ENCODE measurements around the gene PIMREG. TPM values are rescaled to one million over a fixed set of nuclear protein-coding genes. Genes with fewer than 3 reads are reported as not detected.

Gene PIMREG
- total RNA-seq, 1 donor from 2014 or later: 4.8 TPM

DNA sequence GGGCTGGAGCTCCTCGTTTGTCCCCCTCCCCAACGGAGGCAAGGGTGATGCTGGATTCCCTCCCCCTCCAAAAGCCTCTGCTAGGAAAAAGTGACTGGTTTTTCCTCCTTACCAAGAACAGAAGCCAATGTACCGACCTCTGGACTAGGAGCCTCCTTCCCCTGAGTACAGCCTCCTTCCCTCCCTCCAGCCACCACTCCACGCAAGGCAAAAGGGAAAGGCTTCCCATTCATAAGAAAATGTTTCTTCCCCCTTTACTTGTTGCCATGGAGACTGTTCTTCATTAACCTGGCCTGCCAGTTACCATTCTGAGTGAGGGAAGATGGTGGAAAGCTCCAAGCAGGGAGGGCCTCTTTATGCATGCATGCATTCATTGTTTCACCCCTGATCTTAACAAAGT lies 4.3 kb upstream of the PIMREG start:
- no peak for ATAC-seq

DNA sequence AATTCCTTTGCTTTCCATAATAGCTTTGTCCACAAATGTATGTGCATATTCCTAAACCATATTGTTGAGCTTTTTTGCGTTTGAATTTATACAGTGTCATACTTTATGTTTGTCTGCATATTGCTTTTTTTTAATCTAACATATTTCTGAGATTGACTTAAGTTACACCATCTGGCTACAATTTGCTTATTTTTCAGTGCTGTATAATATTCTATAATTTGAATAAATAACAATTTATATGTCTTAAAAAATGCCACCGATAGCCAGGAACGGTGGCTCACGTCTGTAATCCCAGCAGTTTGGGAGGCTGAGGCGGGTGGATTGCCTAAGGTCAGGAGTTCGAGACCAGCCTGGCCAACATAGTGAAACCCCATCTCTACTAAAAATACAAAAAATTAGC lies 1.5 kb upstream of the PIMREG start:
- ATAC-seq: no peak

DNA sequence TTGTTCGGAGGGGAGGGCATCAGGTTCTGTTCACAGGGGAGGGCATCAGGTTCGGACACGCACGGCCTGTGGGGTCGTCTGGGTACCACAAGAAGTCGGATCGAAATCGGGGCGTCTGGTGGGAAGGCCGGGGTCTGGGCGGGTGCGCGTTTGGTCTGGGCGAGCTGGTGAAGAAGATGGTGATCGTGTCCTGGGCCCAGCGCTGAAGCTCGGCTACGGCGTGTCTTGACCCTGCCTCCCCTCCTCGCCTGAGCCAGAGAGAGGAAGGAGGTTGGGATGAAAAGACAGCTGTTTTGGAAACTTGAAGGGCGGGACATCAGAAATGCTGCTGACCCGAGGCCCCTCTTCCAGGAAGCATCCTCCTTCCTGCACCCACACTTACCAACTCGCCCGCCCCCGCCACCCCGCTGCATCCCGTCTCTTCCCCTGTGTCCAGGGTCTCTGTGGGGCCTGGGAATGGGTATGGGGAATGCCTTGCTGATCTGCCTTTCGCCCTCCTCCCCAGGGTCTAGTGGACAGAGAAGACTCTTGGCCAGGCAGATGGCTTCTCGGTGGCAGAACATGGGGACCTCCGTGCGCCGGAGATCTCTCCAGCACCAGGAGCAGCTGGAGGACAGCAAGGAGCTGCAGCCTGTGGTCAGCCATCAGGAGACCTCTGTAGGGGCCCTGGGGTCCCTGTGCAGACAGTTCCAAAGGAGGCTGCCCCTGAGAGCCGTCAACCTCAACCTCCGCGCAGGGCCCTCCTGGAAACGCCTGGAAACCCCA lies 498 bp downstream of the PIMREG start:
- ATAC-seq: peak; percentile 5

DNA sequence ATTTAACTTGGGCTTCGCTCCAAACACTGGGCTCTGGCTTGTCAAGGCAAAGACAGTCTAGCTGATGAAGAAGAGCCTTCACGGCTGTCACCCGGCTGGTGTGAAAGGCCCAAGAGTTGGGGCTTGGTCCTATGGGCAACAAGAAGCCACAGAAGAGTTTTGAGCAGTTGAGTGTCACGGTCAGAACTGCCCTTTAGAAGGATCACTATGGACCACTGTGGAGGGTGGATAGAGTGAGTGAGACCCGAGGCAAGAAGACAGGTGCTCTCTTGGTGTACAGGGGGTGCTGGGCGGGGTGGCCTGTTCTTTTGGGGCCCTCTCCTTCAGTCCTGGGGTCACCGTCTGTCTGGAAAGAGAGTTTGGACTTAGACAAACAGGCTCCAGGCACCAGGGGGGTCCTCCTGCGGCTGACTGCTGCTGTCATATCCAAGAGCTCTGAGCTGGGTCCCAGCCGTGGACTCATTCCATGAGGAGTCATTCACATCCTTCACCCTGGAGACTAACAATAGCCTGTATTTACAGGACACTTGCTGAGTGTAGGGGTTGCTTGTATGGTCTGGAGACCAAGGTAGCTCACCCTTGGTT lies 2.4 kb downstream of the PIMREG start:
- no peak for ATAC-seq

DNA sequence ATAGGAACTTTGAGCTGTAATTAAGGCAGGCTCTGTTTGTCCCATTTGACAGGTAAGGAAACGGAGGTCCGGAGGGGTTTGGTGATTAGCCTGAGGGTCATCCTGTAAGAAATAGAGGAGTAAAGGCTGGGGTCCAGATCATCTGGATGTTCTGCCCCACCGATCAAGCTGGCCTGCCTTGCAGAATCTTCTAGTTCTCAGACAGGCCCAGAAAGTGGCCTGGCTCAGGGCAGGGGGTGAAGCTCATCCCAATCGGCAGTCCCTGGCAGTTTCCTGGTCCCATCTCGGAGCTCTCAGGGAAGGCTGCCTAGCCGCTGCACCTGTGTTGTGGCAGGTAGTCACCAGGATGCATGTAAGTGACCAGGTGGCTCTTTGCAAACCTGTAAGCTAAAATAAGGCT lies 4.2 kb downstream of the PIMREG start:
- ATAC-seq: no peak

DNA sequence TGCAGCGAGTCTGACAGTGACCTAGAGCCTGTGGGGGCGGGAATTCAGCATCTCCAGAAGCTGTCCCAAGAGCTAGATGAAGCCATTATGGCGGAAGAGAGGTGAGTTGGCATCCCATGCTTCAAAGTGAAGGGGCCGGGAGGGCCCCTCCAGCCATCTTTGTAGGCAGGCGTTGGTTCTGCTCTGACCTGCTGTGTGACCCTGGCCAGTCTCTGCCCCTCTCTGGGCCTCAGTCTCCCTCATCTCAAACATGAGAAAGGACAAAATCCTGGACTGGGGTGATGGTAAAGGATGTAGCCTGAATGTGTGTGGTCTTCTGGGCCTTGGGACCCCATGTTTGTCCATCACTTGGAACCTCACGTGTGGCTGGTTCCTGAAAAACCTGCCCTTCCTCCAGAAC lies 5.1 kb downstream of the PIMREG start:
- ATAC-seq: no peak

DNA sequence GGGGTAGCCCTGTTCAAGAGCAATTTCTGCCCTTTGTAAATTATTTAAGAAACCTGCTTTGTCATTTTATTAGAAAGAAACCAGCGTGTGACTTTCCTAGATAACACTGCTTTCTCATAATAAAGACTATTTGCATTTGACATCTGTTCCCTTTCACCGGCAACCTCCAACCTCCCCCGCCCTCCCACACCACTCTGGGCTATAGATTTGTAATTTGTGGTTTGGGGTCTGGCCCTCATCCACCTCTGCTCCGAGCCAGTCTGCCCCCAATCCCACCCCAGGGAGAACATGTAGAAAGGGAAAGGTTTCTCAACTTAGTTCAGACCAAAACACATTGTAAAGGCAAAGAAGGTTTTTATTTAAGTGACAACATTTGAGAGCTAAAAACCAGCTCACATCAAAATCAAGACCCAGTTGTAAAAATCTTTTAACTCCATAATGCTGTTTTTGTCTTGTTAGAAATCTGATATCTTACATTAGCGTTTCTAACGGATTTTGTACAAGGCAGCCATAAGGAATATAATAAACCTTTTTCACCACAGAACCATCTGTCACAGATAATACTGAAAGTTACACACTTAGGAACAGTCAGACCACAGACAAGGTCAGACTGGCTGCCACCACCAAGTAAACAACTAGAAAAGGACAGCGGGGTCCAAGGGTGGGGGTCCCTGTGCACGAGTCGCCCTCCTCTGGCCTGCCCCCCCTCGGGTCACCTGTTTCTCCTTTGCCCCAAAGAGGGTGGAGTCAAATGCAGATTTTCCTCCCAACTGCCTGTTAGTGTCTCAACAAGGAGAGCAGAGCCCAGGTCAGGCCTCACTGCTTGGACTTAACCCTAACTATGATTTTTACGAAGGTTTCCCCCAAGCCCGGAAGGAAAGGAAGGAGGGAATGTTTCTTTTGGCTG lies 6.9 kb downstream of the PIMREG start:
- ATAC-seq: no peak

DNA sequence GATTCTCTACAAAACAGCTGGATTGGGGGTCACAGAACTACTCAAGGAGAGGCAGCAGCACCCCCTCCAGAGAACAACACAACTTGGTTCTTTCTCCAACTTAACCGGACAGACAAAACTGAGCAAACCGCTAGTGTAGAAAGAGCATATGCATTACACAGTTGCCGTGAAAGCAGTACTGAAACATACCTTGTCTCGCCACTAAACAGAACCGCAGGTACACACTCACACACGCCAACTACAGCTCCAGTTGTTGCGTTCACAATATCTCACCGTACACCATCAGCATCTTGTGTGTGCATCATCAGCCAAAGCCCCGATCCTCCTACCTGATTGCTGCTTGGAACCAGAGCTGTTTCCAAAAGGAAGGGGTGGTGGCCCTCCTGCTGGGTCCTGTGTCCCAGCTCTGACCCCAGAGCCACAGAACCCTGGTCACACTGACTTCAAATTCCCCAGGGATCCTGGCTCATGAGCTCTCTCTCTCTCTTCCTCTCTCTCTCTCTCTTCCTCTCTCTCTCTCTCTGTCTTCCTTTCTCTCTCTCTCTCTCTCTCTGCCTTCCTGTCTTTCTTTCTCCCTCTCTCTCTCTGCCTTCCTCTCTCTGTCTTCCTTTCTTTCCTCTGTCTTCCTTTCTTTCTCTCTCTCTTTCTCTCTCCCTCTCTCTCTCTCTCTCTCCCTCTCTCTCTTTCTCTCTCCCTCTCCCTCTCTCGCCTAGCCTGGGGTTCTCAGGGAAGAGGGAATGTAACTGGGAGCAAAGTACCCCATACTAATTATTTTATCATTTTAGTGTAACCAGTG lies 8.4 kb downstream of the PIMREG start:
- no peak for ATAC-seq

DNA sequence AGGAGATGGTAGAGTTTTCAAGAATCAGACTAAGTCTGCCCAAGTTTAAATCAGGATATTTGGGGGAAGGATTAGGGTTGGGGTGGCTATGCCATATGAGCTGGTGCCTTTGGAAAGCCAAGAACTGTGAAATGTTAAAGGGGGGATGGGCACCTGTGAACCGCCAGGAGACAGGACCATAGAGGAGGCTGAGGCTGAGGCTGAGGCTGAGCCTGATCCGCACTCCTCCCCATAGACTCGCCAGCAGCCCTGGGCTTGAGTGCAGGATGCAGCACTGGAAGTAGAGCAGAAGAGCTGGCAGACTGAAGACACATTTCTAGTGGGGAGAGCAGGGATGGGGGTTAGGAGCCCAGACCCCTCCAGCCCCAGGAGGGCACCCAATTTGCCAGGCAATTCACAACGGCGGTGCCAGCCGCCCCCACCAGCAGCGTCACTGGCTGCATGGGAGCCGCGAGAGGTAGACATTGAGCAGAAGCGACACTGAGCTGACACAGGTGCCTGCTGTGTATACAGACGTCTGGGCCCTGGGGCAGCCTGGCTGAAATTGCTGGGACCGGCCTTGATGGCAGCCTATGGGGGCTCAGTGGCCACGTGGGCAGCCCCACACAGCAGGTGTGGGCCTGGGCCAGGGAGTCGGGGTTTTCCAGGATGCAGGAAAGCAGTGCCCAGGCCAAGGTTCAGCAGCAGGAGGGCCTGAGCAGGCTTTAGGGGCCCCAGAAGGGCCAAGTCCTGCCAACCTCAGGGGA lies 9.2 kb downstream of the PIMREG start:
- ATAC-seq: no peak

DNA sequence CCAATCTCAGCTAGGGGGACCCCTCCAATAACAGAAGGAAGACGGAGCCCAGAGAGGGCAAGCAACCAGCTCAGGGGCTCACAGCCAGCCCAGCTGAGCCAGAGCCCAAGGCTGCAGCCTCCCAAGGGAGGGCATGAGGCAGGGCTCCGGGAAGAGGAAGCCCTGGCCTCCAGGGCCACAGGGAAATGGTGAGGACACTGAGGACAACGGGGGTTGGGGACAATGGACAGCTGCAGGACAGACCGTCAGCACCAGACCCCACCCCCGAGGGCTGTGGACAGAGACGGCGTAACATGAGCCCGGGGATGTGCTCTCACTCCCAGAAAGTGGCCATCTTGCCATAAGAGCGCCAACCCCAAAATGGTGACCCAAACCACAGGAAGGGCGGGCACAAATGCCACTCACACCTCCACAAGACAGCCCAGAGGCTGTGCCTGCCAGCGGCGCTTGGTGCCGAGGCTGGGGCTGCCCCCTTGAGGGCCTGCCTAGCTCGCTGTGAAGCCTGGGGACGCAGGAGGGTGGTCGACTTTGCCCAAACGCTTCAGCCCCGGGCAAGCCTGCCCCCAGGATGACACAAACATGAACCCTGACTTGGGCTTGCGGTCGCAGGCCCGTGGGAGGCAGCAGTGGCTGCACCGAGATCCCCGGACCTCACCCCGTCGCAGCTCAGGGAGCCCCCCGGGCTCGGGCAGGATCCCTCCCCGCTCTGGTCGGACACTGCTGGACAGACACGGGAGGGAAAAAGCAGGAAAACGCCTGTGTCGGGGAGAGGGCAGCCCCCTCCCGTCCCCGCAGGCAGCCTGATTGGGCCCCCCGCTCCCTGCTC lies 10.5 kb downstream of the PIMREG start:
- ATAC-seq: no peak

DNA sequence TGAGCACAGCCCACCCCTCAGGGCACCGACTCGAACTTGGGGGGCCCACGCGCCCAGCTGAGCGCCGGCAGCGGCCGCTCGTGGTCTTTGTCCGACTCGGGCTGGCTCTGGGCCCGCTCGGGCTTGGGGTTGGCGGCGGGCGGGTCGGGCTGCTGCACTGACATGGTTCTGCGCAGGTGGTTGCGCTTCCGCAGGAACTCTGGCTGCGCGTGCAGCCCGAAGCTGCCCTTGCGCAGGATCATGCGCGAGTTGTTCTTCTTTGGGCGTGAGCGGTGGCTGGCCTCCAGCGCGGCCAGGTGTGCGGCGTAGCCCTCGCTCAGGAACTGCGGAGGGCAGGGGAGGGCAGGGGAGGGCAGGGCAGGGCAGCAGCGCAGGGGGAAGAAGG lies 11.1 kb downstream of the PIMREG start:
- ATAC-seq: peak; percentile 63

DNA sequence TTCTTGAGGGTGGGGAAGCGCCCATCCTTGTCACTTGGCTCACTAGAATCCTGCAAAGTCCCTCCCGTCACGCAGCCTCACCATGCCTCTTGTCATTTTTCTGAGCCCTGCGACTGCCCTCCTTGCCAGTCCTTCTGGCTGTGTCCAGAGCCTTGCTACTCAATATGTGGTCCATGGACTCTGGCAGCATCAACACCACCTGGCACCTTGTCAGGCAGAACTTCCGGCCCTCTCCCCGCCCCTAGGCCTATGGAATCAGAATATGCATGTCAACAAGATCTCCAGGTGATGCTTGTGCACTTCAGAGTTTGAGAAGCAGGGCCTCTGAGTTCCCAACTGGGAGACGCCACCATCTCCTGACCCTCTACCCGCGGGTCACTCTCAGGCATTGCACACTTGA lies 12.1 kb downstream of the PIMREG start:
- no peak for ATAC-seq

DNA sequence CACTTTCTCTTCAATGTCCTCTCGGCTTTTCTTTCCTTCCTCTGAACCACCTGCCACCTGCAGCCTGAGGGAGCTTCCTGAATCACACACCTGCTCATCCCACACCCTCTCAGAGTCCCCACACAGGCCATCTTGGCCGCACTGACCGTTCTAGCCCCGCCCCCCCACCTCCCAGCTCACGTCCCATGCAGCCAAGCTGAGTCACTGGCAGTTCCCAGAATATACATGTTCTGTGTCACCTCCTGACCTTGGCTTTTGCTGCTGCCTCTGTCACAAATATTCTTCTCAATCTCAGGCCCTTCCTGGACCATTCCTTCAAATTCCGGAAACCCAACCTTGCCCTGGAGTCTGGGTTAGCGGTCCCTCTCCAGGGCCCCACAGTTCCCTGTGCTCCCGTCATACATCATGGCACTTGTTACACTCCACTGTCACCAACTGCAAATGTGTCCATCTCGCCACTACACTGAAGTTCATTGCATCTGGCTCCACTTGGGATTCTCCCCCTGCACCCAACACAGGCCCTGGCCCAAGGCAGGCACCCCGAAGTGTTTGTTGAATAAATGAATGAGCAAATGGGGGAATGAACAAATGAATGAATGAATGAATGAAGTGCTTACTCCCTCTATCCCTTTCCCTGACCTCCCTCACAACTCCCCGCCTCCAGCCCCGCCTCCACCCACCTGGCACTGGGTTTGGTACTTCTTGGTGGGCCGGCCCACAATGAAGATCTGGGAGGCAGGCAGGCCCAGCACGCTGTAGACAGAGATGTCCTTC lies 12.8 kb downstream of the PIMREG start:
- ATAC-seq: peak; percentile 58

DNA sequence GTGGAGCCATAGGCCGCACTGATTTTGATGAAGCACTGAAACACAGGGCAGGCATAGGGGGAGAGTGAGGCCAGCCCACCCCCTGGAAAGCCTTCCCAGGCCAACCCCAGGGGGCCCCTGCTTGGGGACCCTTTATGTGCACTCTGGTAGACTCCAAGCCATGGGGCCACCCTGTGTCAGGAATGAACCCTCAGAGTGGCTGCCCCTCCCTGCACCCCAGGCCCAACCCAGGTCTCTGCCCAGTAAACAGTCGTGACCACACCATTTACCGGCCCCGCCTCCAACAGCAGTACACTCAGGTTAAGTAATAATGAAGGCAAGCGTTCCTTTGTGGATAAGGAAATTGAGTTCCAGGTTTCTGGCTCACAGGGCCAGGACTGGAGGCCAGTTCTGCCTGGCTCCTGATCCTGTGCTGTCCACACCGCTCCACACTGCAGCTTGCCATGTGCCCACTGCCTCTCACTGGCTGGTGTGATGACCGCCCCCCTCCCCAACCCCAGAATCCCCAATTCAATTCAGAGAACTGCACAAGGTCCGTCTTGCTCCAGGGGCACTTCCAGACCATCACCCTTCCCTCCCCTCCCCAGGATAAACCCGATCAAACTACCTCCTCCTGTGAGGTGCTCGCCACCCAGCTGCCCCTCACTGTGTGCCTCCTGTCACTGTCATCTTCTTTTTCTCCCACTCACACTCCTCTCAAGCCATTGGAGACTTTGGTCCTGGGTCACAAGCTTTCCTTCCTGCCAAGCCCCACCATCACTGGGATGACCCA lies 13.6 kb downstream of the PIMREG start:
- peak; percentile 62 for ATAC-seq

DNA sequence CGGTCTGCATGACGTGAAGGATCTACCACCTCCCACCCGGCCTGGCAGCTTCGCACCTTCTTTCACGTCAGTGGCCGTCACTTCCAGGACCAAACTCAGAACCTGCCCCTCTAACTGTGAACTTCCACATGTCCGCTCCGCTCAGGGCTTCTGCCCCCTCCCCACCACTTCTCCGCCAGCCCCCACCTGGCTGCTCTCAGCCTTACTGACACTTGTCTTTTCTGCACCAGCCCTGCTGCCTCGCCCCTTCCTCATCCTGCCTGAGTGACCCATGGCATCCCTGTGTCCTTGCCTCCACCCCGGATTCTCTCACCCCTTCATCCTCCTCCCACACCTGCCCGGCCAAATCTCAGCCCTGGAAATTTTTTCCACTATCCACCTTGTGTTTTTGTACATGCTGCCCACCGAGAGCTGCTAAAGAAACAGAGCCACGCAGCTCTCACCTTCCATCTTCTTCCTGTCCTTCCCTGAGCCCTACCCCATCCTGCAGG lies 14.2 kb downstream of the PIMREG start:
- no peak for ATAC-seq

DNA sequence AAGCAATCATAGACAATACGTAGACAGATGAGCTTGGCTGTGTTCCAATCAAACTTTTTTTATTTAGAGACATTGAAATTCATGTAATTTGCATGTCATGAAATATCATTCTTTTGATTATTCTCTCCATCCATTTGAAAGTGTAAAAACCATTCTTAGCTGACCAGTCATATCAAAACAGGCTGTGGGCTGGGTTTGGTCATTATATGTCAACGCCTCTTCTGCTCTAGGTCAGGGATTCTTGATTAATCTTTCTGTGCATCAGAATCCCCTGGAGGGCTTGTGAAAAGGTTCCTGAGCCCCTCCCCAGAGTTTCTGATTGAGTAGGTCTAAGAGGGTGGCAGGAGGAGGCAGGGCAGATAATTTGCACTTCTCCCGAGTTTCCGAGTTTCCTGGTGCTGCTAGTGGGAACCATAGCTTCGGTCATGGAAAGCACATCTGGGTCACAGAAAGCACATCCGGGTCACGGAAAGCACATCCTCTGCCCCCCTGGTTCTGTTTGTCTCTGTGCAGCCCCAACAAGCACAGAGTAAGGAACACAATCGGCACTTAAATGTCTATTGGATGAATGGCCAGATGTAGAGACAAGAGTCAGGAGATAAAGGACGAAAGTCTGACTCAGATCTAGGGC lies 16.4 kb downstream of the PIMREG start:
- ATAC-seq: no peak

DNA sequence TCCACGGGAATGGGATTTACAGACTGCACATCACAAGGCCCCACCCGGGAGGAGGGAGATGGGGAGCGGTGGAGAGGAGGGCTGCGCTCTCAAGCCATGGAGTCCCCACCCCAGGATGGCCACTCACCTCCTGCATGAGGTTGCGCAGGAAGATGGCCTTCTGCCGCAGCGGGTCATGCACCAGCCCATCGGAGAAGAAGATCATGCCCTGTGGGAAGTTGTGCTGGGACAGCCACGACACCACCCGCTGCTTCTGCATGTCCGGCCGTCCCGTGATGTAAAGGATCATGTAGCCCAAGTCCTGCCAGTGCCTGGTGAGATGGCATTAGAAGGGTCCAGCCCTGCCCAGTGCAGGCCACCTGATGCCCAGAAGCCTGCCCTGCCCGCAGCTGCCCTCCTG lies 17.0 kb downstream of the PIMREG start:
- no peak for ATAC-seq

DNA sequence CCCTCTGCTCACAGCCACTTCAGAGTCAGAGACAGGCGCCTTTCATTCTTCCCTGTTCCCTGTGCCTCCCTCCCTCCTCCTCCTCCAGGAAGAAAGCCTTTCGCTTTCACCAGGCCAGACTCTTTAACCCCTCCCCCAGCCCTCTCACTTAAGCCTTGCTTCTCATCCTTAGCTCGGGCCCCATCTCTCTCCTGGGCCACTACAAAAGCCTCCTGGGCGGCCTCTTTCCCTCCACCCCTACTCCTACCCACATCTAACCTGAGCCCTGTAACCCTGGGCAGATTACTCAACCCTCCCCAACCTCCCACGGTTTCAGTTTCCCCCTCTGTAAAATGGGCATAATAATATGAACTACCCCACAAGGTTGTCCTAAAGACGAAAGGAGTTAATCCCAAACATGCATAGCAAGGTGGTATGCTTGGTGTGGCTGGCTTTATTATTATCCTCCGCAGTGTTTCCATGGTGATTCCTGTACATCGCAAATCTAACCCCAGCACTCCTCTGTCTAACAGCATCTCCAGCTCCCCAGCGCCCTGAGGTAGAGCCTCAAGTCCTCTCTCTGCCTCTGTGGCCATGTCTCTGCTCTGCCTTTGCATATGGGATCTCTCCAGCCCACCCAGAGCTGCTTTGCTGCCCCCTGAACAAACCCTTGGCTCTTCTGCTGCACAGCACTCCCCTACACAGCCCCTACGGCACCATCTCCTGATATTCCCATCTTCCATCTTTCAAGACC lies 17.7 kb downstream of the PIMREG start:
- no peak for ATAC-seq

Measured in esophagus mucosa (tissue), 1 donor.